Measurements from ENCODE around the gene PPP1R17. TPM values are rescaled to one million over a fixed set of nuclear protein-coding genes. Genes with fewer than 3 reads are reported as not detected.

The PPP1R17 gene
- polyA plus RNA-seq (2012; ENCODE audit: insufficient read length, low read depth): not detected

- TF ChIP-seq, protein P1, sequence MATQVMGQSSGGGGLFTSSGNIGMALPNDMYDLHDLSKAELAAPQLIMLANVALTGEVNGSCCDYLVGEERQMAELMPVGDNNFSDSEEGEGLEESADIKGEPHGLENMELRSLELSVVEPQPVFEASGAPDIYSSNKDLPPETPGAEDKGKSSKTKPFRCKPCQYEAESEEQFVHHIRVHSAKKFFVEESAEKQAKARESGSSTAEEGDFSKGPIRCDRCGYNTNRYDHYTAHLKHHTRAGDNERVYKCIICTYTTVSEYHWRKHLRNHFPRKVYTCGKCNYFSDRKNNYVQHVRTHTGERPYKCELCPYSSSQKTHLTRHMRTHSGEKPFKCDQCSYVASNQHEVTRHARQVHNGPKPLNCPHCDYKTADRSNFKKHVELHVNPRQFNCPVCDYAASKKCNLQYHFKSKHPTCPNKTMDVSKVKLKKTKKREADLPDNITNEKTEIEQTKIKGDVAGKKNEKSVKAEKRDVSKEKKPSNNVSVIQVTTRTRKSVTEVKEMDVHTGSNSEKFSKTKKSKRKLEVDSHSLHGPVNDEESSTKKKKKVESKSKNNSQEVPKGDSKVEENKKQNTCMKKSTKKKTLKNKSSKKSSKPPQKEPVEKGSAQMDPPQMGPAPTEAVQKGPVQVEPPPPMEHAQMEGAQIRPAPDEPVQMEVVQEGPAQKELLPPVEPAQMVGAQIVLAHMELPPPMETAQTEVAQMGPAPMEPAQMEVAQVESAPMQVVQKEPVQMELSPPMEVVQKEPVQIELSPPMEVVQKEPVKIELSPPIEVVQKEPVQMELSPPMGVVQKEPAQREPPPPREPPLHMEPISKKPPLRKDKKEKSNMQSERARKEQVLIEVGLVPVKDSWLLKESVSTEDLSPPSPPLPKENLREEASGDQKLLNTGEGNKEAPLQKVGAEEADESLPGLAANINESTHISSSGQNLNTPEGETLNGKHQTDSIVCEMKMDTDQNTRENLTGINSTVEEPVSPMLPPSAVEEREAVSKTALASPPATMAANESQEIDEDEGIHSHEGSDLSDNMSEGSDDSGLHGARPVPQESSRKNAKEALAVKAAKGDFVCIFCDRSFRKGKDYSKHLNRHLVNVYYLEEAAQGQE (IDR thresholded peaks at IDR 0.05; ENCODE audit: insufficient read depth in 1 of 2, low read depth in 2 of 2, low read length in 2 of 2): no peak
- TF ChIP-seq POLR2AphosphoS5 (IDR thresholded peaks at IDR 0.05; ENCODE audit: low read depth, low read length) (no peak), TAF1 (IDR thresholded peaks at IDR 0.05; ENCODE audit: borderline replicate concordance, insufficient read depth, low read length) (no peak), SIN3A (IDR thresholded peaks at IDR 0.05; ENCODE audit: borderline replicate concordance, insufficient read depth, low read length) (no peak), FOXP2 (optimal IDR thresholded peaks at IDR 0.05; ENCODE audit: borderline replicate concordance, extremely low read depth, extremely low read length, insufficient read depth) (no peak)
These were observed at the start of gene PPP1R17 for GRCh38 chr7:31687024-31687748. Gene PPP1R17 (plus strand): TSS chr7:31687215. CDS start chr7:31692442, 5,227 bp downstream.

GRCh38 chr7:31640381-31640780, 46.6 kb upstream of the PPP1R17 start:
- TF ChIP-seq POLR2AphosphoS5 (IDR thresholded peaks at IDR 0.05; ENCODE audit: low read depth, low read length) (no peak), SIN3A (IDR thresholded peaks at IDR 0.05; ENCODE audit: borderline replicate concordance, insufficient read depth, low read length) (no peak), TAF1 (IDR thresholded peaks at IDR 0.05; ENCODE audit: borderline replicate concordance, insufficient read depth, low read length) (no peak)
- TF ChIP-seq, protein P1 (IDR thresholded peaks at IDR 0.05; ENCODE audit: insufficient read depth in 1 of 2, low read depth in 2 of 2, low read length in 2 of 2): no peak

GRCh38 chr7:31642681-31643115, 44.3 kb upstream of the PPP1R17 start:
- TF ChIP-seq, protein P1 (IDR thresholded peaks at IDR 0.05; ENCODE audit: insufficient read depth in 1 of 2, low read depth in 2 of 2, low read length in 2 of 2): no peak
- TF ChIP-seq SIN3A (IDR thresholded peaks at IDR 0.05; ENCODE audit: borderline replicate concordance, insufficient read depth, low read length): no peak
- no peak for TF ChIP-seq TAF1 (IDR thresholded peaks at IDR 0.05; ENCODE audit: borderline replicate concordance, insufficient read depth, low read length)
- no peak for TF ChIP-seq FOXP2 (optimal IDR thresholded peaks at IDR 0.05; ENCODE audit: borderline replicate concordance, extremely low read depth, extremely low read length, insufficient read depth)
- TF ChIP-seq POLR2AphosphoS5 (IDR thresholded peaks at IDR 0.05; ENCODE audit: low read depth, low read length): no peak

DNA sequence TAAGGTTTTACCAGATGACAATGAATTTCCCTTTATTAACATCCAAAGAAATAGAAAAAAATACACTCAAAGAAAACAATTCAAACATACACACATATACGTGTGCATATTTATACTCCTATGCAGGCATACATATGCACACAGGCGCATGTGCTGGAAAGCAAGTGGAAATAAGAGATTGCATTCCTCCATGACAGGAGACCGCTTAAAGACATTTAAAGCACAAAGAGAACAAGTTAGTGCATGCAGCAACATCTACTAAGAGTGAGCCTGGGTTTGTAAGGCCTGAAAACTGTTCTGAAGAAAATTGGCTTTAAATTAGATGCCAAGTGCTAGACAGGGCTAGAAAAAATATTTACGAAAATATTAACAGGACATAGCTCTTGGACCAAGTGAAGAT, 40.1 kb upstream of the PPP1R17 start:
- TF ChIP-seq TAF1 (IDR thresholded peaks at IDR 0.05; ENCODE audit: borderline replicate concordance, insufficient read depth, low read length) (no peak), FOXP2 (optimal IDR thresholded peaks at IDR 0.05; ENCODE audit: borderline replicate concordance, extremely low read depth, extremely low read length, insufficient read depth) (no peak), SIN3A (IDR thresholded peaks at IDR 0.05; ENCODE audit: borderline replicate concordance, insufficient read depth, low read length) (no peak), POLR2AphosphoS5 (IDR thresholded peaks at IDR 0.05; ENCODE audit: low read depth, low read length) (no peak)
- TF ChIP-seq, protein P1 (IDR thresholded peaks at IDR 0.05; ENCODE audit: insufficient read depth in 1 of 2, low read depth in 2 of 2, low read length in 2 of 2): no peak
